ENCODE data around the gene NKAIN2.
"Not testable (repeated sequence)": the region's sequence is repeated elsewhere in the genome, so short reads cannot be mapped to it uniquely, and the experiment has no call there.

The NKAIN2 gene

GRCh38 chr6:123972600-123973294 is 169.1 kb downstream of the NKAIN2 start:
- no peak for DNase-seq

- DNase-seq, result no peak
These were observed 176.6 kb downstream of the NKAIN2 start for GRCh38 chr6:123980311-123980710.

GRCh38 chr6:123986938-123987337 is 183.3 kb downstream of the NKAIN2 start:
- no peak for DNase-seq

- DNase-seq, result not testable (repeated sequence)
These were observed 186.3 kb downstream of the NKAIN2 start for GRCh38 chr6:123989918-123990317.

GRCh38 chr6:123990376-123990775 is 186.7 kb downstream of the NKAIN2 start:
- DNase-seq, result no peak

GRCh38 chr6:123994168-123994567 is 190.5 kb downstream of the NKAIN2 start:
- no peak for DNase-seq

GRCh38 chr6:123994891-123995635 is 191.4 kb downstream of the NKAIN2 start:
- no peak for DNase-seq

- DNase-seq, result no peak
These were observed 193.6 kb downstream of the NKAIN2 start for GRCh38 chr6:123997223-123997622.

- no peak for DNase-seq
These were observed 198.9 kb downstream of the NKAIN2 start for GRCh38 chr6:124002377-124003081.

GRCh38 chr6:124007266-124007665 is 203.6 kb downstream of the NKAIN2 start:
- DNase-seq, result no peak

- no peak for DNase-seq
These were observed 204.6 kb downstream of the NKAIN2 start for GRCh38 chr6:124008000-124008987.

GRCh38 chr6:124008988-124009765 is 205.5 kb downstream of the NKAIN2 start:
- no peak for DNase-seq

- no peak for DNase-seq
These were observed 206.9 kb downstream of the NKAIN2 start for GRCh38 chr6:124010574-124010973.

- no peak for DNase-seq
These were observed 207.5 kb downstream of the NKAIN2 start for GRCh38 chr6:124011180-124011579.

GRCh38 chr6:124022051-124022450 is 218.4 kb downstream of the NKAIN2 start:
- not testable (repeated sequence) for DNase-seq

- DNase-seq, result no peak
These were observed 219.0 kb downstream of the NKAIN2 start for GRCh38 chr6:124022641-124023040.

GRCh38 chr6:124026694-124027093 is 223.0 kb downstream of the NKAIN2 start:
- DNase-seq, result no peak

- DNase-seq, result no peak
These were observed 223.7 kb downstream of the NKAIN2 start for GRCh38 chr6:124027392-124027791.

- no peak for DNase-seq
These were observed 224.5 kb downstream of the NKAIN2 start for GRCh38 chr6:124028117-124028516.

GRCh38 chr6:124029567-124029966 is 225.9 kb downstream of the NKAIN2 start:
- DNase-seq, result no peak

- DNase-seq, result no peak
These were observed 229.8 kb downstream of the NKAIN2 start for GRCh38 chr6:124033501-124033900.

GRCh38 chr6:124036384-124036783 is 232.7 kb downstream of the NKAIN2 start:
- no peak for DNase-seq

All from activated CD4-positive, alpha-beta T cell treated with anti-CD3 and anti-CD28 coated beads, Interleukin-2, Interleukin-6, amounts not matched to agents 100 ng/mL and 50 ng/mL, durations not matched to agents 16 hours and 8 hours (primary cell).